Common myeloid progenitor, CD34-positive (primary cell): ENCODE measurements around the gene RRAS.

Experiments used
- CTCF ChIA-PET: fragments of 350-600 bp; sonication (Branson Sonifier 250); formaldehyde crosslinking; loops from one replicate; lab custom pipeline; 2021; ENCODE audit warnings: antibody characterized with exemption; lab: Charles Lee
- POLR2A ChIA-PET: fragments of 350-600 bp; sonication (Branson Sonifier 250); formaldehyde crosslinking; loops from one replicate; lab custom pipeline; 2021; ENCODE audit warnings: antibody characterized with exemption; lab: Charles Lee
- DNase-seq, 3 donors: peaks; one replicate each; pipeline versions ENCODE4 v3.0.0 to v3.0.0-alpha.2; 2013
- H3K27ac ChIP-seq, 2 experiments: 1 replicate in 1 of 2; 2 replicates in 1 of 2; pipeline ENCODE4 v1.7.0; 2013; ENCODE audit warnings: inconsistent platforms in 2 of 2, low read length in 2 of 2, mild to moderate bottlenecking in 2 of 2, low read depth in 1 of 2, moderate library complexity in 1 of 2; ENCODE audit not compliant: severe bottlenecking in 2 of 2, insufficient read depth in 1 of 2, poor library complexity in 1 of 2
- H3K27me3 ChIP-seq, 5 experiments: replicated peaks in 2 of 5; 1 replicate in 3 of 5; 2 replicates in 2 of 5; pipeline versions ENCODE4 v1.6.1 to v1.7.0; 2013; ENCODE audit warnings: low read length in 4 of 5, mild to moderate bottlenecking in 2 of 5, moderate library complexity in 2 of 5, inconsistent platforms in 1 of 5; ENCODE audit not compliant: insufficient read depth in 5 of 5, control insufficient read depth in 4 of 5
- H3K36me3 ChIP-seq, 4 experiments: 1 replicate in 2 of 4; 2 replicates in 2 of 4; pipeline versions ENCODE4 v1.6.1 to v1.7.0; 2013; ENCODE audit warnings: low read length in 3 of 4, control low read depth in 1 of 4, mild to moderate bottlenecking in 1 of 4; ENCODE audit not compliant: control insufficient read depth in 4 of 4, insufficient read depth in 4 of 4
- H3K4me1 ChIP-seq, 4 experiments: 1 replicate in 3 of 4; 2 replicates in 1 of 4; pipeline versions ENCODE4 v1.6.1 to v1.7.1; 2013; ENCODE audit warnings: low read length in 3 of 4, mild to moderate bottlenecking in 3 of 4, control low read depth in 1 of 4, inconsistent platforms in 1 of 4, moderate library complexity in 1 of 4; ENCODE audit not compliant: control insufficient read depth in 4 of 4, insufficient read depth in 4 of 4; ENCODE audit errors: control extremely low read depth in 1 of 4
- H3K4me3 ChIP-seq, 7 experiments: 1 replicate in 4 of 7; 2 replicates in 3 of 7; pipeline versions ENCODE4 v1.5.1 to v1.7.0; 2013; ENCODE audit warnings: mild to moderate bottlenecking in 7 of 7, low read length in 6 of 7, moderate library complexity in 6 of 7, inconsistent platforms in 2 of 7, low read depth in 2 of 7, control low read depth in 1 of 7; ENCODE audit not compliant: insufficient read depth in 4 of 7, control insufficient read depth in 1 of 7; ENCODE audit errors: extremely low read depth in 1 of 7
- H3K9me3 ChIP-seq, 5 experiments: 1 replicate in 4 of 5; 2 replicates in 1 of 5; pipeline versions ENCODE4 v1.6.1 to v1.7.1; 2013; ENCODE audit warnings: low read length in 4 of 5, mild to moderate bottlenecking in 2 of 5, inconsistent platforms in 1 of 5, low read depth in 1 of 5, moderate library complexity in 1 of 5; ENCODE audit not compliant: control insufficient read depth in 4 of 5, insufficient read depth in 2 of 5; ENCODE audit errors: control extremely low read depth in 1 of 5
- WGBS: methylation state at CpG from one replicate; pipeline ENCODE4 v1.1.5; 2013; ENCODE audit not compliant: insufficient coverage; 5-methylcytosine and 5-hydroxymethylcytosine counted together

Gene RRAS

GRCh38 chr19:49645995-49646394, 6.1 kb upstream of the RRAS start:
- ChIA-PET CTCF (no interaction called here), POLR2A (no interaction called here)
- H3K9me3 ChIP-seq = no peaks in the 10 kb centered on the region
- no peak for DNase-seq
- H3K4me1 ChIP-seq = peaks cover 12 to 19% (median 18%) of the 10 kb centered on the region in 4 experiments
- 99% methylated on average over 10 of the region's 13 CpGs for WGBS
- H3K27ac ChIP-seq = no peak overlapping the region
- peaks cover 10 to 51% (median 36%) of the 10 kb centered on the region in 4 experiments for H3K36me3 ChIP-seq
- no peaks in the 10 kb centered on the region for H3K27me3 ChIP-seq
- H3K4me3 ChIP-seq = no peak overlapping the region

GRCh38 chr19:49645592-49645991, 5.6 kb upstream of the RRAS start:
- H3K27ac ChIP-seq = no peak overlapping the region
- CTCF ChIA-PET = interaction anchor here (1.0 to 2.1 kb wide), 3 partner anchors 12 to 27 kb away, joined by 4 to 5 read pairs (median 5); no protein-coding TSS in a partner anchor

GRCh38 chr19:49643466-49643865, 3.5 kb upstream of the RRAS start:
- DNase-seq = no peak
- CTCF ChIA-PET = interaction anchor here (0.7 to 2.1 kb wide), 8 partner anchors 14 to 33 kb away, joined by 3 to 10 read pairs (median 4); partner anchors contain the start of gene PRMT1
- no peaks in the 10 kb centered on the region for H3K27me3 ChIP-seq
- H3K27ac ChIP-seq = peak overlapping the region in 1 of 2 experiments; percentile 99
- POLR2A ChIA-PET = no interaction called here
- 100% methylated on average over 1 of the region's 2 CpGs for WGBS
- H3K4me1 ChIP-seq = peaks cover 12 to 34% (median 33%) of the 10 kb centered on the region in 4 experiments
- H3K4me3 ChIP-seq = peak overlapping the region in 2 of 7 experiments; percentile 93 to 99
- H3K36me3 ChIP-seq = peaks cover 10 to 33% (median 22%) of the 10 kb centered on the region in 4 experiments
- H3K9me3 ChIP-seq = no peaks in the 10 kb centered on the region

More at GRCh38 chr19:49645592-49645991, 5.6 kb upstream of the RRAS start:
- 97% methylated on average over 9 of the region's 11 CpGs for WGBS
- Histone ChIP-seq H3K9me3 (no peaks in the 10 kb centered on the region), H3K4me1 (peaks cover 12 to 22% (median 21%) of the 10 kb centered on the region in 4 experiments), H3K36me3 (peaks cover 10 to 49% (median 35%) of the 10 kb centered on the region in 4 experiments), H3K27me3 (no peaks in the 10 kb centered on the region), H3K4me3 (no peak overlapping the region)
- DNase-seq = no peak
- POLR2A ChIA-PET = no interaction called here

GRCh38 chr19:49642492-49643035, 2.6 kb upstream of the RRAS start:
- Histone ChIP-seq H3K27me3 (no peaks in the 10 kb centered on the region), H3K4me1 (peaks cover 12 to 43% (median 41%) of the 10 kb centered on the region in 4 experiments), H3K36me3 (peaks cover 10 to 33% (median 20%) of the 10 kb centered on the region in 4 experiments), H3K4me3 (peak overlapping the region; percentile 91 to 99 (median 95)), H3K9me3 (no peaks in the 10 kb centered on the region), H3K27ac (peak overlapping the region; percentile 98 to 99)
- DNase-seq = peak in 1 of 3 donors; percentile 26
- 15% methylated on average over 5 of the region's 5 CpGs for WGBS
- CTCF ChIA-PET = interaction anchor here (0.7 to 1.5 kb wide), 4 partner anchors 20 to 36 kb away, joined by 3 to 10 read pairs (median 4); no protein-coding TSS in a partner anchor
- POLR2A ChIA-PET = interaction anchor here (0.6 to 3.2 kb wide), 5 partner anchors 10 to 51 kb away, joined by 4 to 28 read pairs (median 6); partner anchors contain the start of genes BCL2L12, IRF3 and PRR12

- Histone ChIP-seq H3K4me1 (peaks cover 12 to 43% (median 41%) of the 10 kb centered on the region in 4 experiments), H3K27ac (peak within 1 kb of the TSS; percentile 98 to 99), H3K9me3 (no peaks in the 10 kb centered on the region), H3K36me3 (peaks cover 7 to 27% (median 14%) of the 10 kb centered on the region in 4 experiments), H3K27me3 (no peaks in the 10 kb centered on the region), H3K4me3 (peak within 1 kb of the TSS; percentile 91 to 99 (median 95))
- CTCF ChIA-PET = interaction anchor here (0.9 kb wide), 1 partner anchor 37 kb away, joined by 4 read pairs; no protein-coding TSS in a partner anchor
- POLR2A ChIA-PET = interaction anchor here (1.1 to 3.2 kb wide), 4 partner anchors 14 to 50 kb away, joined by 4 to 28 read pairs (median 7); partner anchors contain the start of genes BCL2L12, IRF3 and PRR12
- peak; percentile 99 to 100 (median 100) for DNase-seq
- 0% methylated on average over 68 of the region's 87 CpGs for WGBS
These were observed 1.9 kb upstream of the RRAS start, which contains the start of gene SCAF1 for GRCh38 chr19:49641688-49642491. SCAF1 (plus strand) TSS chr19:49642209; CDS start chr19:49645027, 2,818 bp downstream.

- 2% methylated on average over 19 of the region's 31 CpGs for WGBS
- Histone ChIP-seq H3K36me3 (peaks cover 0 to 5% (median under 1%) of the 10 kb centered on the region in 4 experiments), H3K27ac (no peak overlapping the region), H3K27me3 (no peaks in the 10 kb centered on the region), H3K4me3 (peak overlapping the region; percentile 43 to 94 (median 52)), H3K9me3 (no peaks in the 10 kb centered on the region), H3K4me1 (peaks cover 12 to 43% (median 41%) of the 10 kb centered on the region in 4 experiments)
- ChIA-PET POLR2A (interaction anchor here (0.5 to 3.2 kb wide), 4 partner anchors 26 to 1421 kb away, joined by 4 to 28 read pairs (median 5); partner anchors contain the start of genes BCL2L12, IRF3 and PRR12), CTCF (interaction anchor here (1.0 to 2.1 kb wide), 6 partner anchors 29 to 65 kb away, joined by 3 to 9 read pairs (median 4); no protein-coding TSS in a partner anchor)
- DNase-seq = peak in 1 of 3 donors; percentile 13
These were observed 386 bp downstream of the RRAS start for GRCh38 chr19:49639401-49640112.
